DLD1 (cell line): ENCODE results near the gene ZDHHC11.
"Not testable (repeated sequence)": the region's sequence is repeated elsewhere in the genome, so short reads cannot be mapped to it uniquely, and the experiment has no call there.

ENCODE experiments used
- in situ Hi-C: cut with HindIII; loops from 2 replicates; pipeline ENCODE4 v1.10.0; 2017; ENCODE audit warnings: low sequenced_read_pairs

Gene ZDHHC11

DNA sequence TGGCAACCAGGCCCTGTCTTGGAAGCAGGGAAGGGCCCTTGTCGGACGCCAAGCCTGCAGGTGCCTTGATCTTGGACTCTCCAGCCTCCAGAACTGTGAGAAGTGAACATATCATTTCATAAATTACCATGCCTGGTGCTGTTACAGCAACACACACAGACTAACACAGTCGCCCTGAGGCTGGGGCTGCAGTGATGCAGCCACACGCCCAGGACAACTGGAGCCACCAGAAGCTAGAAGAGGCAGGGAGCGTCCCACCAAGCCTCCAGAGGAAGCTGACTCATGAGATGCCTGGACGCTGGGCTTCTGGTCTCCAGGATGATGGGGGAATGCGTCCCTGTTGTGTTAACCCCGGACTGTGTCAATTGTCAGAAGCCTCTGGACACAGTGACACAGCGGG lies 71.8 kb downstream of the ZDHHC11 start:
- in situ Hi-C loops, result not testable (repeated sequence)

DNA sequence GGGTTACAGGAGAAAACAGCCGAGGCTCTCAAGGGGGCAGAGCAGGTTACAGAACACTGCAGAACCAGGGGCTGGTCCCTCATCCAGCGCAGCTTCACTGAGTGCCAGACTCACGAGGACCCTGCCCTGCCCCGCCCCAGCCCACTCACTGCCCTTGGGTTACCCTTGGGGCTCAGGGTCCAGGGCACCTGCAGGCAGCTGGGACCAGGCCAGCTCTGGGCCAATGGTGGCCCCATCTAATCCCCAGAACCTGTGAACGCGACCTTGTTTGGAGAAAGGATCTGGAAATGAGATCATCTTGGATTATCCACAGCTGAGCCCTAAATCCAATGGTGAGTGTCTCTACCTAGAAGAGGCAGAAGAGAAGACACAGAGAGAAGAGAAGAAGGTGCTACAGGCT lies 72.4 kb downstream of the ZDHHC11 start:
- in situ Hi-C loops, result not testable (repeated sequence)

DNA sequence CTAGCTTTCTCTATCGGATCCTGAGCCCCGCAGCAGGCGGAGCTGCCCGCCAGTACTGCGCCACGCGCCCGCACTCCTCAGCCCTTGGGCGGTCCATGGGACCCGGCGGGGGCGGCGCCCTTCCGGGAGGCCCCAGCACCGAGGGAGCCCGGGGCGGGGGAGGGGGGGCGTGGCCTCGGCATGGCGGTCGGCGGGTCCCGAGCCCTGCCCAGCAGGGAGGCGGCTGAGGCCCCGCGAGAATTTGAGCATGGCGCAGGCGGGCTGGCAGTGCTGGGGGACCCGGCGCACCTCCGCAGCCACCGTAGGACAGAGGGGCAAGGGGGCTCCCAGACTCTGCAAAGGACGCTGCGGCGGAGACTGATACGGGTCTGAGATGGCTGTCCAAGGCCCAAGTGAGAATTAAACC lies 73.0 kb downstream of the ZDHHC11 start:
- in situ Hi-C loops, result no loop called here

DNA sequence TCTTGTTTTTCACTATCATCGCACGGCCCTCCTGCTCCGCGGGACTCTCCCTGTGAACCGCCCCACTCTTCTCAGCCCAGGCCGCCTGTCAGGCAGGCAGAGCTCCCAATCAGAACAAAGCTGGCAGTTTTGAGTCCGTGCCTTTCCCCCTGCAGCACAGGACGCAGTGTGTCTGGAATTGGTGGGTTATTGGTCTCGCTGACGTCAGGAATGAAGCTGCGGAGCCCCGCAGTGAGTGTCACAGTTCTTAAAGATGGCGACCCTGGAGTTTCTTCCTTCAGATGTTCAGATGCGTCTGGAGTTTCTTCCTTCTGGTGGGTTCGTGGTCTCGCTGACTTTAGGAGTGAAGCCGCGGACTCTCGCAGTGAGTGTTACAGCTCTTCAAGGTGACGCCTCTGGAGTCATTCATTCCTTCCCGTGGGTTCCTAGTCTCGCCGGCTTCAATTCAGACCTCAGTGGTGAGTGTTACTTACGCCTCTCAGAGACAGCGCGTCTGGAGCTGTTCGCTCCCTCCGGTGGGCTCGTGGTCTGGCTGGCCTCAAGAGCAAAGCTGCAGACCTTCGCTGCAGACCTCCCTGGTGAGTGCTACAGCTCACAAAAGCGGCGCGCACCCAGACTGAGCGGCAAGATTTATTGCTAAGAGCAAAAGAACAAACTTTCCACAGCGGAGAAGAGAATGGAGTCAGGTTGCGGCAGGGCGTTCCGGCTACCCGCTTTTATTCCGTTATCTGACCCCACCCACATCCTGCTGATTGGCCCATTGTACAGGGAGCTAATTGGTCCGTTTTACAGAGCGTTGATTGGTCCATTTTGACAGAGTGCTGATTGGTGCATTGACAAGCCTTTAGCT lies 73.7 kb downstream of the ZDHHC11 start:
- in situ Hi-C loops, result no loop called here

DNA sequence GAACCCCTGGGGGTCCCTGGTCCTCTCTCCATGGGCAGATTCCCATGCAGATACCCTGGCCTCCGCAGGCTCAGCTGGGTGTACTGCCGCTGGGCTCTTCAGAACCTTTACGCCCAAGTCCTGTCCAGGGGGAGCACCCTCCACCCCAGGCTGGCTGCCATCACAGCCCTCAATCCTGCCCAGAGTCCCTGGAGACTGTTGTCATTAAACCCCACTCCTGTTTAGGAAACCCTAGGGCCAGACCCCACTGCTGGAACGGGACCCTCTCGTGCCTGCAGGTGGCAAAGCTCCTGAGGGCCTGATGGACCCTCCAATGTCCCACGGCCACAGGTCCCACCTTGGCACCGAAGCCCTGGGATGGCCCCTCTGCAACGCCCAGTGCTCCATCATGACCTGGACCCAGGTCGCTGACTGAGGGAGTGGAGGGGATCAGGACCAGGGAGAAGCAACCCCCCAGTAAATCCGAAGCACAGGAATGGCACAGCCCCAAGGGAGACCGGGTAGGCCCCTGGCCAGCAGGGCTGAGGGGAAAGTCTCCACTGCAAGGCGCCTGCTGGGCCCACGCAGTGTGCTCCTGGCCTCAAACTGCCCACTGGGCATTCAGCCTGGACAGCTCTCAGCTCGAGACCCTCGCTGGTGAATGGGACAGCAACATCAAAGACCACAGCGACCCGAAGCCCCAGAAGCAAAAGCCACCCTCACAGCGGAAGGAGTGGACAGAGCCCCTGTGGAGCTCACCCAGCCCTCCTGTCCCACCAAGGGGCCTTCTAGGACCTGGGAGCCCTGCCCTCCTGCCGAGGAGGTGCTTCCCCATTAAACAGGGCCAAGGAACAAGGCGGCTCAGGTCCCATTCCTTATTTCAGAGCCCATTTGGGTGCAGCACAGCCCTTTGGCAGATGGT lies 74.6 kb downstream of the ZDHHC11 start:
- in situ Hi-C loops, result no loop called here

DNA sequence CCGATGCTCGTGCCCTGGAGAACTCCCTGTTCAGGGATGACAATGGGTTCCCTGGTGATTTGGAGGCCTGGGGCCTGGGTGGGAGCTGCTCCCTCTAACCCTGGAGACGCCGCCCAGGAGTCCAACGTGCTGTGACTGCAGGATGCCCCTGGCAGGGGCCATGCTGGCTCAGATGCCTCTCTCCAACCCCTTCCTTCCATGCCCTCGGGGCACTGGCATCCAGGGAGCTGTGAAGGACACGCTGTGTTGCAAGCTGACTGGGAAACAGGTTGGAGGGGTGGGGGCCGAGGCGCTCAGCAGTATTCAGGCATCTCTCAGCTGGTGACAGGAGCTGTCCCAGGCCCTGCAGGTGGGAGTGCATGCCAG lies 75.2 kb downstream of the ZDHHC11 start:
- in situ Hi-C loops, result not testable (repeated sequence)

DNA sequence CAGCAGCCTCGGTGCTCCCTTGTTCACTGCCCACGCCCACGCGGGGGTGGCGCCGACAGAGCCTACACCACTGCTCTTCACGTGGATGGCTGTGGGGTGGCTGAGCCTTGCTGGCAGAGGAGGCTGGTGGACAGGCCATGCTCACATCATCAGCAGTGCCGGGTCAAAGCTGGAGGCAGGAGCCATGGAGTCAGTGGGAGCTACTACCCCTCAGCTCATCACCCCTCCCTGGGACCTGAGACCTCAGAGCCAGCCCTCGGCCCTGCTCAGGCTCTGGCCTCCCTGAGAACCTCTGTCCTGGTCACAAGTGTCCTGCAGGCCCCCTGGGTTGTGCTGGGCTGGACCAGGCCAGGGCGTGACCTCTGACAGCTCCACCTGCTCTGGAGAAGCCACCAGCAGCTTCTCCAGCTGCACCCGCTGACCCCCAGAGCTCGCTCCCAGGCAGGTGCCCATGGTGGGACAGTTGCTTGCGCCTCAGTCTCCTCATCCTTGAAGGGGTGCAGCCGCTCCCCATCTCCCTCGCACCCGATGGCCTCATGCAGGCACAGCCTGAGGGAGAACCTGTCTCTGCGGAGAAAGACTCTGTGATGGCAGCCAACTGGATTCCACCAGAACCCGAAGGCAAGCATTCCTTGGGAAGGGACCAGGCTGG lies 75.8 kb downstream of the ZDHHC11 start:
- in situ Hi-C loops, result not testable (repeated sequence)

DNA sequence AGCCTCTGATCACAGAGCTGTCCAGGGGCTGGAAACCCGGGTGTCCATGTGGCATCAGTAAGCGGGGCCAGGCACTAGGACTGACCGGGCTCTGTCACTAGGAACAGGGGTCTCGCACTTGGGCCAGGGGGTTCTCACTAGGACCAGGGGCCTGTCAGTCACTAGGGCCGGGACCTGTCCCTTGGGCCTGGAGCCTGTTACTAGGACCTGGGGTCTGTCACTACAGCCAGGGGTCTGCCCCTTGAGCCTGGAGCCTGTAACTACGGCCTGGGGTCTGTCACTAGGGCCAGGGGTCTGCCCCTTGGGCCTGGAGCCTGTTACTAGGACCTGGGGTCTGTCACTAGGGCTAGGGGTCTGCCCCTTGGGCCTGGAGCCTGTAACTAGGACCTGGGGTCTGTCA lies 76.5 kb downstream of the ZDHHC11 start:
- in situ Hi-C loops, result not testable (repeated sequence)

DNA sequence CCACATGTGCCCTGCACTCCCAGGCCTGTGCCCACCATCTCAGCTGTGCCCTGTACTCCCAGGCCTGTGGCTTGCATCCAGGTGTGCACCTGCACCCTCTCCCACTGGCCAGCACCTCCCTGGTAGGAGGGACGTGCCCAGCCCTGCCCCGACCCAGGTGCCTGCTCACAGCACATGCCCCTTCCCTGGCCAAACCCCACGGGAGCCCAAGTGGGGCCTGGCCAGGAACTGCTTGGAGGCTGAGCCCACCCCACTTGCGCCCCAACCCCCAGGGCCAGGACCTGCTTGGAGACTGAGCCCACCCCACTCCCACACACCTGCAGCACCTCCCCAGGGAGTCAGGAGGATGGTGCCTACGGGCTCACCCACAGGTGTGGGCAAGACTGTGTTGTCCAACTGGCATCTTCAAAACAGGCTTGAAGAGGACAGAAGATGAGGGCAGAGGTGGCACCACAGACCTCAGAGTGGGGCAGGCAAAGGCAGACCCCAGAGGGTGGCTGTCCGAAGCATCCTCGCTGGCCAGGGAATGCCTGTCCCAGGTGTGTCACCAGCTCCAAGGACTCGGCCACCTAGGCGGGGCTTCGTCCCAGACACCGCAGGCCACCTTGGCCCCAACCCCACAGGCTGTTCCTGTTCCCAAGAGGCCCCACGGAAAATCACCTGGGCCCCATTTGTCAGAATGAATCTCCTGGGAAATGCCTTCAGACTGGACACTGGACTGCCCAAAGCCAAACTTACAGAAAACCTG lies 77.1 kb downstream of the ZDHHC11 start:
- in situ Hi-C loops, result no loop called here

DNA sequence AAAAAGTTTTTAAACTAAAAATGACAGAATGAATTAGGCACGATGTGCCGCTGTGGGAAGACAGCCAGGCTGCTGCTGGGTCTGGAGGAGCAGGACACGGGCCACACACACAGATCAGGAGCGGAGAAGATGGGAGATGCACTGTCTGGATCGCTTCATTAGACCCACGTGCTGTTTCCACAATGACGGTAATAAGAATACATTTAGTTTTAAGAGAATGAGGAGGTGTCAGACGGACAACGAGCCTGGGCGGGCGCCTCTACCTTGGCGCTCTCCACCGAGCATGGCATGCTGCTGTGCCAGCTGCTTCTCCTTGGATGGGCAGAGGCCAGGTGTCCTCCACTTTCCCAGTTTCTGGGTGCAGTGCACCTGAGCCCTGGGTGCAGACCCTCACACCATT lies 77.9 kb downstream of the ZDHHC11 start:
- in situ Hi-C loops, result not testable (repeated sequence)

DNA sequence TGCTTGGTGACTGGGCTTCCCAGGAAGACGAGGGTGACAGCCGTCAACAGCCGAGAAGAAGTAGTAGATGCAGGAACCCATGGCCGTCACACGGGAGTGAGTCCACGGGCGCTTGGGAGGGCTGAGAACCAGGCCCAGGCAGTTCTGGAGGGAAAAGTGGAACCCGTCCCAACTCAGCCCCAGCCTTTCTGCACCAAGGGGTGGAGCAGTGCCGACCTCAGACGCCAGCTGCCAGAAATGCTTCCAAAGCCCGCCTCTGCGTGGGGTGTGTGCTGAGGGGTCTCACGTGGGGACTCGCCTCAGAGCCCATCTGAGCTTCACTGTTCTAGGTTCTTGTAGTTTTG lies 78.3 kb downstream of the ZDHHC11 start:
- in situ Hi-C loops, result not testable (repeated sequence)

DNA sequence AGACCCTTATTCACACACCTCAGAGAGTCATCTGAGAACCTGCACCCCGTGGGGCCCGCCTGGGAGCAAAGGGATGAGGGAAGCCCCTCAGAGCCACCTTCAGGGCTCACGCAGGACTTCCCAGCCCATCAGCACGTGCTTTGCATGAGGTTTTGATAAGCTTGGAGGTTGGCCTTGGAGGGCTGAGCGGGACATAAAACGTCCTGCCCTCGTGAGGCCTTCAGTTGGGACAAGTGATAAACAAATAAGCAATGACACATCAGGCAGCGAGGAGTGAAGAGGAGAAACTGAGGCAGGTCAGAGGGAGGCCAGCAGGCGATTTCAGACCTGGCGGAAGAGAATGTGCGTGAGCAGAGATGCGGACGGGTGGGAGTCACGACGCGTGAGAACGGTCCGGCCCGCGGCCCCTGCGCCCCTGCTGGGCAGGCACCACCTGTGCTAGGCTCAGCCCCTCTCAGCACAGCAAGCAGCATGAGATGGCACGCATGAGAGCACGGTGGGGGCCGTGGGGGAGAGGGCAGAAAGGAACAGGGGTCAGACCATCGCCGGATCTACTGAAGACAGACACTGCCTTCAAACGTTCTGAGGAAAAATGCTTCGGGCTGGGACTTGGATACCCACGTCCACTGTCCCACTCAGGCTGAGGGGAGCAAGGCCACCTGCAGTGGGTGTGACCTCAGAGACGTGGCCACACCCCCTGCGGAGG lies 78.8 kb downstream of the ZDHHC11 start:
- in situ Hi-C loops, result not testable (repeated sequence)

DNA sequence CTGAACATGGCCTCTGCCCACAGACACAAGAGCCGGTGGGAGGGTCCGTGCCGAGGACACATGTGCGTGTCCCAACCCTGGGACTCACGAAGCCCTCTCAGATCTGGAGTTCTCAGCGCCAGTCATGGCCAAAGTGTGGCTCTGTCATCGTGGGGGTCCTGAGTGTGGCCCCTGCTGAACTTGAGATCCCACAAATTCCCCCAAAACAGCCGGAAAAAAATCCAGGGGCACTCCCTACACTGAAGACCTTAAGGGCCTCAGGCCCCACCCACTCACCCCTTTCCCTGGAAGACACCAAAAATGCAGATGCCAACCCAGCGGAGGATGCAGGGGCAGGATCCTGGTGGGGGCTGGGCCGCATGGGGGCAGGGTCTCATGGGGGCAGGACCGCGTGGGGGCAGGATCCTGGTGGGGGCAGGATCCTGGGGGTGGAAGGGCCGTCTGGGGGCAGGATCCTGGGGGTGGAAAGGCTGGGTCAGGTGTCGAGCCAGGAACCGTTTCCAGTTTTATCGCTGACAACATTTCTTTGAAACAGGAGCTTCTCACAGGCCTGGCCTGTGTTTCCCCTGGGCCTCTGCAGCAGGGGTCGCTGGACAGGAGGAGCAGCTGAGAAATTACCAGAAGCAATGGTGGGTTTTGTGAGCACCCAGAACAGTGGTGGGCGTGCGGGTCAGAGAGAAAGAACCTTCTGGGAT lies 79.6 kb downstream of the ZDHHC11 start:
- in situ Hi-C loops, result not testable (repeated sequence)

DNA sequence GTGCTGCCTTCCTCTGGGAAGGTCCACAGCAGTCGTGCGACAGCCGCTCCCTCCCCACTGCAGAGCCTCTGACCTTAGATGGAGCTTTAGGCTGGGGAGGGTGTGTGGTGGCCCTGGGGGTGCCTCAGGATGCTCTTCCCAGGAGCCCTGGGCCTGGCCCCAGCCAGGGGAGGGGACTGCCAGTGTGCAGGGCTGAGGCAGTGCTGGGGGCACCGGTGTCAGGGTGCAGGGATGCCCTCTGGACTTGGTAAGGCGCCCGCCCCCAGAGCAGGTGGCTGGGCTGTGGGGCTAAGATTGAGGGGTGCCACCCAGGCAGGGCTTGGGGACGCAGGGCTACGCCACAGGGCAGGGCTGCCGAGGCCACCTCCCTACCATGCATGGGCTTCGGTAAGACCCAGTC lies 80.2 kb downstream of the ZDHHC11 start:
- in situ Hi-C loops, result not testable (repeated sequence)

DNA sequence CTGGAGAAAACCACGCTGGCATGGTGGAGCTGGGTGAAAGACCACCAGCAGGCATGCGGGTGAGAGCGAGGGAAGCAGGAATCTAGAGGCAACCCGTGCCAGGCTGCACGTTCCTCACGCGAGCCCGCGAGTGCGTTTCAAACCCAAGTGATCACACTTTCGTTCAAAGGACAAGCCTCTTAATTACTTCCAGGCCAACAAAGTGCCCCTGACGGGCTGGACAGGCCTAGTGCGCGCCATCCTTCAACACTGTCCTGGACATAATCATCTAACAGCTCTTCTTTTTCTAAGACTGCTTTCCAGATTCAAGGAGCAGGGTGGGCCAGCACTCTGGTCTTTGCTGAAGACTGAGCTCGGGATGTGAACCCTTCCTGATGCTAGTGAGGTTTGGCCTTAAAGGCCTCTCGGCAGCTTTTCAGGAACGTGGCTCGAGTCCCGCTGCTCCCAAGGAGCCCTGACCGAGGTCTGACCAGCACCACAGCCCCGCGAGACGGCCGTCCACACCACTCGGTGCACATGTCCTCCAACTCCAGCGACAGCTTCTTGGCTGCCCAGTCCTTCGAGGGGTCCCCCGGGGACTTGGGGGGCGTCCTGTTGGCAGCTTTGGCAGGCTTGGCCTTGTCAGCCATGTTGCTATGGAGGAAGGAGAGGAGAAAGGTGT lies 81.2 kb downstream of the ZDHHC11 start:
- in situ Hi-C loops, result not testable (repeated sequence)

DNA sequence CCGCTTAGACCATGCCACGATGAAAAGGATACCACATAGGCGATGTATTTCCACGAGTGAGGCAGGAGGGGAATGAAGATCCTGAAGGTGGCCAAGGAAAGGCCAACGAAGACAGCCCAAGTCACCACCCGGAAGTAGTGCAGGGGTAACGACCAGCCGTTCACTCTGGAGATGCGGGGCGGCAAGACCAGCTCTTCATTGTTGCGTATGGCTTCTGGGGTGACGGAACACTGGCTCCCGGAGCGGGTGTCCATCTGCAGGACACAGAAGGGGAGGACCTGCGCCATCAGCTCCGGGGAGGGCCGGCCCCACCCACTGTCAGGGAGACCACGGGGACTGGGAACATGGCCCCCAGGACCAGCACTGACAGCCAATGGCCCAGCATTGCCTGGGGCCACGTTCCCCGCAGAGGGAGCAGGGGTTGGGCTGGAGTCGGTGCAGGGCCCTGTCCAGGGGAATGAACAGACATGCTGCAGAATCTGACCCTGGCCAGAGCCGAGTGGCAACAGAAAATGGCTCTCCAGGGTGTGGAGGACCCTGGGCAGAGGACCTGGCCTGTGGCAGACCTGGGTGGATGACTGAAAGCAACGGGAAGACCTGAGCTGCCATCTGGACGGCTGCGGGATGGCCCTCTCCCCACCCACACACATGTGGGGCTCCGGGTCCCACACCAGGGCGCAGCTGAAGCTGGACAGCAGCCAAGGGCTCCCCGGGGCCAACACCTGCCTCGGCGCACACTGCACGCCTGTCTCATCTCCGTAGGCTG lies 83.9 kb downstream of the ZDHHC11 start:
- in situ Hi-C loops, result no loop called here

DNA sequence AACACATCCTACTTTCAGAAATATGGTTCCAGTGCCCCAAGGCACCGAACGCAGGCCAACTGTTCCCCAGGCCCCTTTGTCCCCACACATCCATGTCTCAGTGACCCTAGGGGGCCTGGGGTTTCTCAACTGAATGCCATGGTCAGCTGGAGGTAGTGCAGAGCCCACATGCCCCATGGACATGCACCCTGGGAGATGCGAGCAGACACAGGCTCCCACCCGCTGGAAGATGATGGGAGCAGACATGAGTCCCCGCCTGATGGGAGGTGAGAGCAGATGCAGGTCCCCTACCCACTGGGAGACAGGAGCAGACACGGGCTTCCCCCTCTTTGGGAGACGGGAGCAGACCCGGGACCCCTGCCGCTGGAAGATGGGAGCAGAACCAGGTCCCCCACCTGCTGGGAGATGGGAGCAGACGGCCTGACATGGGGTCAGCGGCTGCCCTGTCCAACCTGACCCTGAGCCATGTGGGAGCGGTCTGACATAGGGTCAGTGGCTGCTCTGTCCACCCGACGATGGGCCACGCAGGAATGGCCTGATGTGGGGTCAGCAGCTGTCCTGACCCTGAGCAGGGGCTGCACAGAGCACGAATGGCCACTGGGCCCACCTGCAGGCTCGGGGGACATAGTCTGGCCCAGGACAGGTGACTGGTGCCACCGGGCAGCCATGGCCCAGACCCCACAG lies 84.7 kb downstream of the ZDHHC11 start:
- in situ Hi-C loops, result no loop called here
